HG03457 (cell line): Measurements from ENCODE around the gene BEST1.
"Not testable (repeated sequence)": the region's sequence is repeated elsewhere in the genome, so short reads cannot be mapped to it uniquely, and the experiment has no call there.

Experiments used
- ATAC-seq: cut with Tn5 transposase; IDR thresholded peaks from one replicate; pipeline ENCODE4 v1.9.1; 2021; ENCODE audit warnings: moderate number of reproducible peaks; ENCODE audit not compliant: unreplicated experiment

The BEST1 gene

GRCh38 chr11:61976420-61976800, 26.3 kb downstream of the BEST1 start:
- no peak for ATAC-seq

- ATAC-seq, result no peak
These were observed 26.8 kb downstream of the BEST1 start for GRCh38 chr11:61976813-61977475.

- no peak for ATAC-seq
These were observed 28.8 kb downstream of the BEST1 start for GRCh38 chr11:61978703-61979661.

GRCh38 chr11:61980783-61981541, 30.8 kb downstream of the BEST1 start:
- no peak for ATAC-seq

- no peak for ATAC-seq
These were observed 33.3 kb downstream of the BEST1 start for GRCh38 chr11:61983419-61983818.

- ATAC-seq, result no peak
These were observed 35.7 kb downstream of the BEST1 start for GRCh38 chr11:61985869-61986268.

- ATAC-seq, result no peak
These were observed 44.8 kb downstream of the BEST1 start for GRCh38 chr11:61994981-61995380.

GRCh38 chr11:61996933-61997332, 46.8 kb downstream of the BEST1 start:
- no peak for ATAC-seq

- no peak for ATAC-seq
These were observed 49.2 kb downstream of the BEST1 start for GRCh38 chr11:61999141-61999975.

- ATAC-seq, result no peak
These were observed 50.6 kb downstream of the BEST1 start for GRCh38 chr11:62000539-62001446.

- no peak for ATAC-seq
These were observed 51.5 kb downstream of the BEST1 start for GRCh38 chr11:62001450-62002191.

GRCh38 chr11:62002283-62002682, 52.1 kb downstream of the BEST1 start:
- not testable (repeated sequence) for ATAC-seq

GRCh38 chr11:62004473-62004872, 54.3 kb downstream of the BEST1 start:
- ATAC-seq, result no peak

- ATAC-seq, result no peak
These were observed 58.0 kb downstream of the BEST1 start for GRCh38 chr11:62008193-62008592.

- no peak for ATAC-seq
These were observed 60.9 kb downstream of the BEST1 start for GRCh38 chr11:62010935-62011528.

GRCh38 chr11:62011881-62012280, 61.7 kb downstream of the BEST1 start:
- ATAC-seq, result no peak

- ATAC-seq, result no peak
These were observed 62.3 kb downstream of the BEST1 start for GRCh38 chr11:62012451-62012831.

GRCh38 chr11:62012832-62013461, 62.8 kb downstream of the BEST1 start:
- no peak for ATAC-seq
